LNCAP (cell line): ENCODE measurements around the gene SLC9A9.

Source experiments
- TF ChIP-seq, protein P1 (sequence below): fragments of 450-650 bp; IDR thresholded peaks from 2 replicates; pipeline ENCODE4 v1.5.1; 2017; ENCODE audit warnings: mild to moderate bottlenecking

SLC9A9 gene

DNA sequence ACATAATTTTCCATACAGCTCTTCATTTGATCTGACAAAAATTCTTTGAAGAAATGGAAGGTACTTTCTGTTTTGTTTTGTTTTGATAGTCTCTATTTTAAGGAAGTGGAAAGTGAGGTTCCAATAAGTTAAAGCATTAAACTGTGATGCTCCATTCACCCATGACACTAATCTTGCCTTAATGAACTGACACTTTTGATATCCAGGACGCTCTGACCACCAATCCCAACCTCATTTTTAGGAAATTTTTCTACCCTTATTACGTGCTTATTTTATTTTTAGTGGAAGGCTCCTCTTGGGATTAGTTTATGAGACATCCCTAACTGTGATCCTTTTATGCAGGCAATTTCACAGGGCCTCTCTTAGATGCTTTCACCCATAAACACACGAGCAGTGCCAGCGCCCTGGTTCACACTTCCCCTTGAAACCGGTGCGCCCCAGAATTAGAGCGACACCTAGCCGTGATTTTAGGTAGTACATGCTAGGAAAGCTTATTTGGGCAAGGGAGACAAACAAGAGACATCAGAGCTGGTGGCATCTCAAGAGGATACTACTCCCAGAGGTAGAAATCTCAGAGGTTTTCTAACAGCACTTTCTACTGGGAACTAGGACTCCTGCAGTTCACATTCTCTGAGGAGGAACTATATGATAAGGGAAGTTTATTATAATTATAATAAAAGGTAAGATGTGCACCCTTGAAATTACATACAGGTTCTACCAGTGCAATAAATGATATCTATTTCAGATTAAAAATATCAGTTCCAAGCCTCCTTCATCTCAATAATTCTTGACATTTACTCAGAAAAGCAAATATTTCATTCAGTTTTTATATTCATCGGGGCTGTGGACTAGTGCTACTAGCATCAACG, 173.9 kb downstream of the SLC9A9 start:
- TF ChIP-seq, protein P1, sequence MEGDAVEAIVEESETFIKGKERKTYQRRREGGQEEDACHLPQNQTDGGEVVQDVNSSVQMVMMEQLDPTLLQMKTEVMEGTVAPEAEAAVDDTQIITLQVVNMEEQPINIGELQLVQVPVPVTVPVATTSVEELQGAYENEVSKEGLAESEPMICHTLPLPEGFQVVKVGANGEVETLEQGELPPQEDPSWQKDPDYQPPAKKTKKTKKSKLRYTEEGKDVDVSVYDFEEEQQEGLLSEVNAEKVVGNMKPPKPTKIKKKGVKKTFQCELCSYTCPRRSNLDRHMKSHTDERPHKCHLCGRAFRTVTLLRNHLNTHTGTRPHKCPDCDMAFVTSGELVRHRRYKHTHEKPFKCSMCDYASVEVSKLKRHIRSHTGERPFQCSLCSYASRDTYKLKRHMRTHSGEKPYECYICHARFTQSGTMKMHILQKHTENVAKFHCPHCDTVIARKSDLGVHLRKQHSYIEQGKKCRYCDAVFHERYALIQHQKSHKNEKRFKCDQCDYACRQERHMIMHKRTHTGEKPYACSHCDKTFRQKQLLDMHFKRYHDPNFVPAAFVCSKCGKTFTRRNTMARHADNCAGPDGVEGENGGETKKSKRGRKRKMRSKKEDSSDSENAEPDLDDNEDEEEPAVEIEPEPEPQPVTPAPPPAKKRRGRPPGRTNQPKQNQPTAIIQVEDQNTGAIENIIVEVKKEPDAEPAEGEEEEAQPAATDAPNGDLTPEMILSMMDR, result peak; percentile 91

DNA sequence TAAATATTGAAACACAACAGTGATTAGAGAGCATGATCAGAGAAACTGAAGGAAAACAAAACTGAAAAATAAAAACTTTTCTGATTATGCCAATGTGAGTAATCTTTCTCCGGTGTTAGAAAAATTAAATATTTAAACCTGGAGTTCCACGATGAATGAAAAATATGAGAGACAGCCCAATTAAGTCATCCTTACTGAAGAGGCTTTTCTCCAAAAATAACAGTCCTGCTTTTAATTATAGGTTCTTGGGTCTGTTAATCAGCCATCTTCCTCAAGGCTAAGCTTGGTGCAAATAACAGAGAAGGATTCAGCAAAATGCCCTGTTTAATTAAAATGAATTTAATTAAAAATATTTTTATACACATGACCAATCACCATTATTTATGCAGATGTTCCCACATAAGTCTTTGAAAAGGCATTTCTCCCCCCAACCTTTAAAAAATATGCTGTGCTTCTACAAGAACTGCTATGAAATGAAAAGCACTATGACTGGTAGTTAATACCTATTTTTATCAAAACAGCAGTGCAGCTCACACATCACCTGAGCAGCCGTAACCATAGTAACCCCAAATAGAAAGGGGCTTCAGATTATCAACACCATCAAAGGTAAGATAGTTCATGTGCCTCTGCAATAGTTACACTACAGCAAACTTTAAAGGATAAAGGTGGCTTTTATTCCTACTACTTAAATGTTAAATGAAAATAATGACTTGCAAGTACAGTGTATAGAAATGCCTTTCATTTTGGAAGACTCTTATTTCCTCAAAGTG, 175.7 kb downstream of the SLC9A9 start:
- TF ChIP-seq, protein P1, result no peak

DNA sequence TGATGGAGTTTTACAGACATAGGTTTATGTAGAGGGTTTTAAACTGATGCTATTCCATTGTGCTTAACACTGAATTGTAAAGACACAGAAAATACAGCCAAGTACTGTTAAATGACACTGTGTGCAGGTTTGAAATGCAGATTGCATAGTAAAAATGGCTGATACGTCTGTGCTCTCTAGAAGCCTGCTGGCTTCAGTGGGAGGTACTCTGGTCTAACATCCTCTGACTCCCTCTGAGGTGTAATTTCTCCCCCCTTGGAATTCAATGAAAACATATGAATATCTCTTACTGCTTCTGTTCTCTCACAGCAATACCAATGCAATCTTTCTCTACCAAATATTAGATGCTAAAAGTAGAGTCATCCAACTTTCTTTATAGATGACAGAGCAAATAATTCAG, 176.6 kb downstream of the SLC9A9 start:
- TF ChIP-seq, protein P1, result no peak

DNA sequence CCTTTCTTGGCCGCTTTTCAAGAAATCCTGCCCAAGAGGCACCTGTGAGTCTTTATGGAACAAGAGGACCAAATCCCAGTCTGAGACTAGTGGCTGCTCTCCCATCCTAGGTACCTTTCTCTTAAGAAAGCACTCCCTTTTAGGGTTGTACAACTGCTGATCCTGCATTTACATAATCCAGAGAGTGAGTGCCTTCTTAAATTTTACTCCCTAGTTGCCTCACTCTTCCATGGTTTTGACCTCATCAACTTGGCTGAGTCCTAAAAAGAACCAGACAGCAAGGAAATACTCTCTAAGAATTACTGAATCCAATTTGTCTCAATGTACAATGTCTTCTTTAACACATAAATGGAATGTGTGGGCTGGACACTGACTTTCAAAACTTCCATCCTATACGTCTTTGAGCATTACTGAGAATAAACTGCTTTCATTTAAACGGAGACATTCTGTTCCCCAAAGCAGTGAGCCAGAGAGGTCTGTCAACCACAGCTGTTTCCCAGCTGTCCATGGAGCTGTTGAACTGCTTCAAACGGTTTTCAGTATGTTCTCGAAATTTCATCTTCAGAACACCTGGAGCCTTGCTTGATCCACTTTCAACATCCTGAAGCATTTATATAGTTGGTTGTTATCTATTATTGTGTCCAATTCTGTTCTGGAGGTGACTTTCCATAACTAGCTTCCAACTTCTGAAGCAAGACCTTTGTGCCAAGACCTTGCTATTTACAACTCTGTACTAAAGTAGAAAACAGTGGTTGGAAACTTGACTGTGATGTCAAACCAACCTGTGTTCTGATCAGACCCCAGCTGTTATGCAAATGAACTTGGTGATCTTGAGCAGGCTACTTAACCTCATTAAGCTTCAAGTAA, 179.1 kb downstream of the SLC9A9 start:
- TF ChIP-seq, protein P1, result no peak

DNA sequence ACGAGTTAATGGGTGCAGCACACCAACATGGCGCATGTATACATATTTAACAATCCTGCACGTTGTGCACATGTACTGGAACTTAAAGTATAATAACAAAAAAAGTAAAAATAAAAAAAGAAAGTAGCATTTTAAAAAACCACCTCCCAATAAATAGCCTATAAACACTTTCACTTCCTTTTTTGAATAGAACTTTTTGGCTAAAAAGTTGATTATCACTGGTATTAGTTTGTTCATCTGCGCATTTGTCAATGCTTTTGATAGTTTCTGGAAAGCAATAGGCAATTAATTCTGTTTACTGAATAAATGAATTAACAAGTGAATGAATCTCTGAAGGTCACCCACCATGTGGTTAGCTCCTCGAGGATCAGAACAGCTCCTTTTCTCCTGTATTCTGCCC, 179.9 kb downstream of the SLC9A9 start:
- TF ChIP-seq, protein P1, result no peak

DNA sequence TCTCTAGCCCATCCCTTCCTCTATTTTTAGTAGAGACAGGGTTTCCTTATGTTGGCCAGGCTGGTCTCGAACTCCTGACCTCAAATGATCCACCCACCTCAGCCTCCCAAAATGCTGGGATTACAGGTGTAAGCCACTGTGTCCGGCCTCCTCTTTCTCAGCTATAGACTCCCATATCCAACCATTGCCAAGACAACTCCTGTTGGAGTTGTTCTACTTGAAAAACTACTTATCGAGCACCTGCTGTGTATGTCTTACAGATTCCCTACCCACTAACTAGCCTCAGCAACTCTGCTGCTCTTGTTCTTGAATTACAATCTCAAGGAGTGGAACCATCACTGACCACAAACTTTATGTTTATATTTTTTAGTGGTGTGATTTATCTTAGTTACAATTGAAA, 186.6 kb downstream of the SLC9A9 start:
- TF ChIP-seq, protein P1, result no peak

DNA sequence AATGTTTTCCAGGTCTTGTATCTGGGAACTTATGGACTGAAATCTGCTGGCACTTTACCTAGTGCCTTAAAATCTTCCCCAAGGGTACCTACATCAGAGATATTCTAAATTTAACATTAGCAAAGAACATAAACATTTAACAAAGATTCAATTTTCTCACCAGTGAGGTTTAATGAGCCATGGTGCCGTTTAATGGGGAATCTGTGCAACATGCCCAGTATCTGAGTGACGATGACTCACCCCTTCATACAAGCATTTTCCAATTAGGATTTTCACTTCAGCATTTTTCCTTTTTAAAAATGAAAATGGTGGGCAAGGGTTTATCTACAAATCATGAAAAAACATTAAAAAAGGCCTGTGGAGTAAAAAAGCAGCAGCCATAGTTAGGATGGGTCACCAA, 189.4 kb downstream of the SLC9A9 start:
- TF ChIP-seq, protein P1, result no peak
